SU-DHL-6 (cell line): ENCODE measurements around the gene PTGER3.

Experiments
- CTCF ChIP-seq: fragments of 200-600 bp; sonication (generic); IDR thresholded peaks from one replicate; pipeline ENCODE4 v1.5.1; 2017; ENCODE audit warnings: antibody characterized with exemption, mild to moderate bottlenecking, low read length, moderate library complexity; ENCODE audit not compliant: insufficient read depth, poor library complexity, severe bottlenecking
- EZH2phosphoT487 ChIP-seq: fragments of 200-600 bp; sonication (generic), shearing (Covaris generic); conservative IDR thresholded peaks from 2 replicates; pipeline ENCODE4 v1.6.1; 2018; ENCODE audit warnings: mild to moderate bottlenecking, antibody characterized with exemption, low read length, moderate library complexity, mixed read lengths

GRCh38 chr1:71043065-71043464 is 4.6 kb downstream of the PTGER3 start:
- TF ChIP-seq CTCF (no peak), EZH2phosphoT487 (no peak)
